Tibial nerve (tissue), 4 donors: ENCODE data around the gene HNRNPU. TPM values are rescaled to one million over a fixed set of nuclear protein-coding genes. Genes with fewer than 3 reads are reported as not detected.
A peak's percentile ranks its signal among the peaks of the same experiment; 100 is the strongest.
"Not testable (repeated sequence)": the region's sequence is repeated elsewhere in the genome, so short reads cannot be mapped to it uniquely, and the experiment has no call there.

Source experiments
- DNase-seq, 2 donors: peaks; one replicate each; pipeline ENCODE4 v3.0.0-alpha.2; 2019; ENCODE audit warnings: low spot score in 2 of 2
- H3K27ac ChIP-seq, 4 donors: fragments of 200-600 bp; sonication (generic) in 3 of 4; one replicate each; pipeline ENCODE4 v1.5.1; 2017 to 2019; ENCODE audit warnings: mild to moderate bottlenecking in 1 of 4
- H3K27me3 ChIP-seq, 2 donors: fragments of 200-600 bp; sonication (generic) in 1 of 2; one replicate each; pipeline versions ENCODE4 v1.5.1 to v1.6.0; 2017 to 2019
- H3K36me3 ChIP-seq, 3 donors: fragments of 200-600 bp; sonication (generic); one replicate each; pipeline ENCODE4 v1.5.1; 2018 to 2019
- H3K4me1 ChIP-seq, 4 donors: fragments of 200-600 bp; sonication (generic) in 3 of 4; one replicate each; pipeline ENCODE4 v1.5.1; 2017 to 2019
- H3K4me3 ChIP-seq, 4 donors: fragments of 200-600 bp; sonication (generic) in 3 of 4; one replicate each; pipeline ENCODE4 v1.5.1; 2017 to 2019; ENCODE audit warnings: mild to moderate bottlenecking in 1 of 4, moderate library complexity in 1 of 4
- H3K9me3 ChIP-seq, 4 donors: fragments of 200-600 bp; sonication (generic) in 3 of 4; one replicate each; pipeline ENCODE4 v1.5.1; 2017 to 2019
- EP300 ChIP-seq, 2 donors: sonication (generic); formaldehyde crosslinking; IDR thresholded peaks; one replicate each; pipeline ENCODE4 v1.6.1; 2017; ENCODE audit warnings: antibody characterized with exemption in 2 of 2, mild to moderate bottlenecking in 1 of 2
- POLR2A ChIP-seq, 2 donors: fragments of 450-650 bp; IDR thresholded peaks; one replicate each; pipeline ENCODE4 v1.6.1; 2017; ENCODE audit warnings: antibody characterized with exemption in 2 of 2, mild to moderate bottlenecking in 2 of 2, moderate library complexity in 2 of 2
- WGBS, 2 donors: methylation state at CpG; one replicate each; pipeline ENCODE4 v1.1.5; 2018; 5-methylcytosine and 5-hydroxymethylcytosine counted together
- total RNA-seq, 4 donors: library from RNA; depleted of rRNA; stranded (reverse); fragments of >200 nt; gene quantifications; one replicate each; pipeline ENCODE4 v1.1.0, GENCODE V29; 2016
- TF ChIP-seq, protein P1 (sequence below), 5 experiments: fragments of 200-600 bp in 3 of 5; fragments of 450-650 bp in 2 of 5; sonication (generic) in 3 of 5; IDR thresholded peaks; one replicate each; pipeline ENCODE4 v1.5.1; 2016 to 2019; ENCODE audit warnings: antibody characterized with exemption in 5 of 5, mild to moderate bottlenecking in 3 of 5, moderate library complexity in 2 of 5

Gene HNRNPU
- total RNA-seq, 4 donors from 2014 or later, result 344 to 503 (median 410) TPM

DNA sequence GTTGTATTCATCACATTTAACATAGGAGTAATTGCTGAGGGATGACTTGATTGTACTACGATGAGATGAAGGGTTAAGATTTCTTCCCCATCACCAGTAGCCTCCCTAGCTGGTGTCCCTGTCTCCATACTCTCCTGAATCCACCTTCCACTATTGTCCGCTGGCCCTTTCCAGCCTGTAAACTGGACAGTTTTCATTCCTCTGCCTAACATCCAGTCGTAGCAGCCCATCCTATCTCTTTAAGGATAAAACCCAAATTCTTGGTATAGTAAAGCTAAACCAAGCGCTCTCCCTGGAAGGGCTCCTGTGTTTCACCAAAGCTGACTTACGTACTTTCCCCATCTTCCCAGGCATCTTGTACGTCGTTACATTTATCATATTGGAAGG, 28.2 kb downstream of the HNRNPU start:
- no peaks in the 10 kb centered on the region for H3K9me3 ChIP-seq
- H3K27ac ChIP-seq, result peak overlapping the region; percentile 99 to 100 (median 100)
- peak overlapping the region; percentile 67 to 92 (median 78) for H3K4me3 ChIP-seq
- peaks cover 0 to 17% (median 0%) of the 10 kb centered on the region in 3 donors for H3K36me3 ChIP-seq
- TF ChIP-seq EP300 (IDR thresholded peaks at IDR 0.05) (no peak), POLR2A (IDR thresholded peaks at IDR 0.05) (no peak)
- TF ChIP-seq, protein P1, sequence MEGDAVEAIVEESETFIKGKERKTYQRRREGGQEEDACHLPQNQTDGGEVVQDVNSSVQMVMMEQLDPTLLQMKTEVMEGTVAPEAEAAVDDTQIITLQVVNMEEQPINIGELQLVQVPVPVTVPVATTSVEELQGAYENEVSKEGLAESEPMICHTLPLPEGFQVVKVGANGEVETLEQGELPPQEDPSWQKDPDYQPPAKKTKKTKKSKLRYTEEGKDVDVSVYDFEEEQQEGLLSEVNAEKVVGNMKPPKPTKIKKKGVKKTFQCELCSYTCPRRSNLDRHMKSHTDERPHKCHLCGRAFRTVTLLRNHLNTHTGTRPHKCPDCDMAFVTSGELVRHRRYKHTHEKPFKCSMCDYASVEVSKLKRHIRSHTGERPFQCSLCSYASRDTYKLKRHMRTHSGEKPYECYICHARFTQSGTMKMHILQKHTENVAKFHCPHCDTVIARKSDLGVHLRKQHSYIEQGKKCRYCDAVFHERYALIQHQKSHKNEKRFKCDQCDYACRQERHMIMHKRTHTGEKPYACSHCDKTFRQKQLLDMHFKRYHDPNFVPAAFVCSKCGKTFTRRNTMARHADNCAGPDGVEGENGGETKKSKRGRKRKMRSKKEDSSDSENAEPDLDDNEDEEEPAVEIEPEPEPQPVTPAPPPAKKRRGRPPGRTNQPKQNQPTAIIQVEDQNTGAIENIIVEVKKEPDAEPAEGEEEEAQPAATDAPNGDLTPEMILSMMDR (IDR thresholded peaks at IDR 0.05), result no peak
- H3K4me1 ChIP-seq, result peaks cover 0 to 45% (median 10%) of the 10 kb centered on the region in 4 donors
- H3K27me3 ChIP-seq, result no peaks in the 10 kb centered on the region
- WGBS, 2 donors, result 1% methylated on average over 7 of the region's 7 CpGs
- peak in 1 of 2 donors; percentile 24 for DNase-seq

DNA sequence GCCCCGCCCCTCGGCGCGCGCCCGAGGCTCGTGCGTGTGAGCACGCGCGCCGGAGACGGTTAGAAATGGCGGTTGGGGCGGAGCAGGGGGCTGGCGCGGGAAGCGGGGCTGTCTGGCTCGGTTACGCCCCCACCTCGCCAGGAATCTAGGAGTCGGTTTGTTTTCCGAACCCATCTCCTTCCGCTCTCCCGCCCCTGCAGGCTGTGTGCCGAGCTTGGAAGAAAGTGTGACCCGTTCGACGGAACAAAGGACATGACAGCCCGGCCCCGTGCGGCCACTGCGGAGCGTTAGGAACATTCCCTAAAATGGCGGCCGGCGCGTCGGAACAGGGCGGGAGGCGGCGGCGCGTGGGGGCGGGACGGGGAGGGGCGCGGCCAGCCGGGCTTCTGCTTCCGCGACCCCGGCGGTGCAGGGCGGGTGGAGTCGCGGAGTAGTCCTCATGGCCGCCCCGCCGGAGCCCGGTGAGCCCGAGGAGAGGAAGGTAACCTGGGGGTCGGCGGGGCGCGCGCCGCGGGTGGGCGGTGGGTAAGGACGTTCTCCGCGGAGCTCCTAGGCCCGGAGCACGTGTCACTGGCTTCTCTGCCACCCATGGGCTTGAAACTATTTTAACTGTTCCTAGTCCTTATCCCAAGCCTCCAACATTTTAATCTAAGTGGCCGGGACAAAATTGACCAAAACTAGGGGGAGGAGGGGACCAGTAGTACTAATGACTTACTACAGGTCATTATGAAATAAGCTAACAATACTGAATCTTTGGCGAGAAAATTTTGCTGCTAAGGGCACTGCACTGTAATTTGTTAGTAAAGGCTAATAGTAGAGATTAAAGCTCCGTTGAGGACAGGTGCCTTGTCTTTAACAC, 28.8 kb downstream of the HNRNPU start, which contains the start of gene COX20:
Gene COX20 (plus strand): TSS at position 383 of the 859 bp plus-strand sequence. CDS start 57 bp downstream, at position 440.
- Histone ChIP-seq H3K36me3 (peaks cover 0 to 15% (median 0%) of the 10 kb centered on the region in 3 donors), H3K27ac (peak within 1 kb of the TSS; percentile 99 to 100 (median 100)), H3K4me3 (peak within 1 kb of the TSS; percentile 67 to 92 (median 78)), H3K4me1 (peaks cover 0 to 39% (median 10%) of the 10 kb centered on the region in 4 donors), H3K27me3 (no peaks in the 10 kb centered on the region), H3K9me3 (no peaks in the 10 kb centered on the region)
- 0 to 1% methylated on average over 47 to 64 of the region's 77 CpGs for WGBS, 2 donors
- TF ChIP-seq EP300 (IDR thresholded peaks at IDR 0.05) (peak; percentile 14 to 85), POLR2A (IDR thresholded peaks at IDR 0.05) (peak; percentile 52 to 63)
- TF ChIP-seq, protein P1 (IDR thresholded peaks at IDR 0.05), result no peak
- peak; percentile 80 to 84 for DNase-seq

DNA sequence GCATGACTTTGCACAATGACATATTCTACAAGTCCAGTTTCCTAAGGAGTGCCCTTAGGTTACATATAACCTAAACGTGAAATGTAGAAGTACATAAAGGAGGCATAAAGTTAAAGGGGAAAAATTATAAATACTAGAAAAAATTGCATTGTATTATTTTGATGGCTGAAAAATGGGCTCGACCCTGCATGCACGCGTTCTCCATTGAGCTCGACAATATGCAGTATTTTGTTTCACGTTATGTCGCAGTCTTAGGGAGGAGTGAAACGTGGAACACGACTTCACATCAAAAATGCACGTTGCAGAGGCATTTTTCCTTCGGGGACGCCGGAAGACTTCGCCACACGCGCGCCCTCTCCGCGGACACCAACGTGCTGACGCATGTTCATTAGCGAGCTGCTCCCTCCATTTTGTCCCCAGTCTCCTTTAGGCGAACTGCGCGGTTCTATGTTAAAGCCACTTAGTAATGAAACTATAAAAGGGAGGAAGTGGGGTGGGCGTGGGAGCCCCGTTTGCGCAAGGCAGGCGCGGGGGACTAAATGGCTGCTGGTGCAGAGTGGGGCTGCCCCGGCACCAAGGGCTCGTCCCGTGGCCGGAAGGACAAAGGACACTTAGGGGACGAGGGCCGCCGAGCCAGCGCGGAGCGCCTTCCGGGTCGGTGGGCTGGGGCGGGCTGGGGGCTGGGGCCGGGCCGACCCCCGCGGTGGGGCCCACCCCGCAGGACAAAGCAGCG, 29.6 kb downstream of the HNRNPU start:
- WGBS, 2 donors, result 0 to 1% methylated on average over 34 to 45 of the region's 49 CpGs
- TF ChIP-seq EP300 (IDR thresholded peaks at IDR 0.05) (peak in 1 of 2 donors; percentile 86), POLR2A (IDR thresholded peaks at IDR 0.05) (peak; percentile 29 to 57)
- TF ChIP-seq, protein P1 (IDR thresholded peaks at IDR 0.05), result peak in 1 of 5 experiments; percentile 5
- Histone ChIP-seq H3K27me3 (no peaks in the 10 kb centered on the region), H3K9me3 (no peaks in the 10 kb centered on the region), H3K4me1 (peaks cover 0 to 34% (median 10%) of the 10 kb centered on the region in 4 donors), H3K36me3 (peaks cover 0 to 13% (median 0%) of the 10 kb centered on the region in 3 donors), H3K27ac (peak overlapping the region; percentile 99 to 100 (median 100)), H3K4me3 (peak overlapping the region; percentile 67 to 92 (median 78))
- peak; percentile 72 to 84 for DNase-seq

DNA sequence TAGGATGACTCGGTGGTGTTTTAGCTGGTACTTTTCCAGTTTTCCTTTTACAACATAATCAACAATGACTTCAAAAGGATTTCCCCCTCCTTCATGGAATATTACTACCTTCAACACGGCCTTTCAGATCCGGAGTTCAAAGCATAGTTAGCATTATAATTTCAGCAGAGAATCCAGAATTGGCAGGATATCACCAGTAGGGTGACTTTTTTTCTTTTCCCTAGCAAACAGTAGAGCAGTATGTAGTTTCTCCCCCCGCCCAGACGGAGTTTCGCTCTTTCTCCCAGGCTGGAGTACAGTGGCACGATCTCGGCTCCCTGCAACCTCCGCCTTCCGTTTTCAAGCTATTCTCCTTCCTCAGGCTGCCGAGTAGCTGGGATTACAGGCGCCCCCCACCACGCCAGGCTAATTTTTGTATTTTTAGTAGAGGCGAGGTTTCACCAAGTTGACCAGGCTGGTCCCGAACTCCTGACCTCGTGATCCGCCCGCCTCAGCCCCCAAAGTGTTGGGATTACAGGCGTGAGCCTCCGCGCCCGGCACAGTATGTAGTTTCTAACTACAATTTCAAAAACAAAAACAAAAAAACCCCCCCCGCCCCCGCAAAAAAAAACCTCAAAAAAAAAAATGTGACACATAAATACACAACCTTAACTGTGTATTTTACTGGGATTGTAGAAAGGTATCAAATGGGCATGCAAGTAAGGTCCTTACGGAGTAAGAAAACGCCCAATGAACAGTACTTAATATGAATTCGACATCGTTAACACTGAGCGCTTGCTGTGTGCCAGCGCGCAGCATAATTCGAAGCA, 30.4 kb downstream of the HNRNPU start:
- TF ChIP-seq, protein P1 (IDR thresholded peaks at IDR 0.05), result peak in 4 of 5 experiments; percentile 15 to 56 (median 32)
- TF ChIP-seq EP300 (IDR thresholded peaks at IDR 0.05), result no peak
- TF ChIP-seq POLR2A (IDR thresholded peaks at IDR 0.05), result peak in 1 of 2 donors; percentile 9
- Histone ChIP-seq H3K27me3 (no peaks in the 10 kb centered on the region), H3K4me1 (peaks cover 0 to 31% (median 10%) of the 10 kb centered on the region in 4 donors), H3K27ac (peak overlapping the region; percentile 99 to 100 (median 100)), H3K36me3 (peaks cover 0 to 5% (median 0%) of the 10 kb centered on the region in 3 donors), H3K9me3 (no peaks in the 10 kb centered on the region), H3K4me3 (peak overlapping the region; percentile 67 to 92 (median 78))
- WGBS, 2 donors, result 1% methylated on average over 32 of the region's 32 CpGs
- DNase-seq, result peak in 1 of 2 donors; percentile 41

DNA sequence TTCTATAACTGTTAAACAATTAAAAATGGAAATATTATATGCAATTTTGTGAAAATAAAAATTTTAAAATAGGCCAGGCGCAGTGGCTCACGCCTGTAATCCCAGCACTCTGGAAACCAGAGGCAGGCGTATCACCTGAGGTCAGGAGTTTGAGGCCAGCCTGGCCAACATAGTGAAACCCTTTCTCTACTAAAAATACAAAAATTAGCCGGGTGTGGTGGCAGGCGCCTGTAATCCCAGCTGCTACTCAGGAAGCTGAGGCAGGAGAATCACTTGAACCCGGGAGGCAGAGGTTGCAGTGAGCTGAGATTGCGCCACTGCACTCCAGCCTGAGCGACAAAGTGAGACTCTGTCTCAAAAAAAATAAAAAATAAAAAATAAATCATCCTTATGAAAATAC, 31.1 kb downstream of the HNRNPU start:
- 31 to 33% methylated on average over 8 of the region's 8 CpGs for WGBS, 2 donors

More for the DNA sequence above, 31.1 kb downstream of the HNRNPU start:
- not testable (repeated sequence) for H3K36me3 ChIP-seq, H3K9me3 ChIP-seq, H3K27me3 ChIP-seq, DNase-seq
- Histone ChIP-seq H3K4me3 (peak overlapping the region; percentile 67 to 92 (median 78)), H3K27ac (peak overlapping the region; percentile 99 to 100 (median 100)), H3K4me1 (peaks cover 0 to 25% (median 10%) of the 10 kb centered on the region in 4 donors)
